ENCODE measurements around the gene MMP3.

Gene MMP3

DNA sequence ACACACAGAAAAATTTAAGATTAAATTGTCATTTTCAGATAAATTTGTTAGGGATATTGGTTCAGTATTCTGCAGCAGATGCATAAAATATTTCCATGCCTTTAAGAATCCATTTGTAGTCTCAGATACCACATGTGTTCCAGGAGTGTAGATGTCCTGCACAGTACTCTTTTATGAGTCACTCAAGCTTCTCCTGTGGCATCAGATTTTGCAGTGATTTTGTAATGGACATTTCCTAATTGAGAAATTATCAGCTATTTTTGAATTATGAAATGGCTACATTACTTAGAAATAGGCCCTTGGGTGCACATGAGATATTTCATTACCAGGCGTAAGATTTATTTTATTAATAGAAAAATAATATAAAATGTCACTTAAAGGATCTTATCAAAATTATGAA lies 18.9 kb downstream of the MMP3 start:
- TF ChIP-seq, protein P1, sequence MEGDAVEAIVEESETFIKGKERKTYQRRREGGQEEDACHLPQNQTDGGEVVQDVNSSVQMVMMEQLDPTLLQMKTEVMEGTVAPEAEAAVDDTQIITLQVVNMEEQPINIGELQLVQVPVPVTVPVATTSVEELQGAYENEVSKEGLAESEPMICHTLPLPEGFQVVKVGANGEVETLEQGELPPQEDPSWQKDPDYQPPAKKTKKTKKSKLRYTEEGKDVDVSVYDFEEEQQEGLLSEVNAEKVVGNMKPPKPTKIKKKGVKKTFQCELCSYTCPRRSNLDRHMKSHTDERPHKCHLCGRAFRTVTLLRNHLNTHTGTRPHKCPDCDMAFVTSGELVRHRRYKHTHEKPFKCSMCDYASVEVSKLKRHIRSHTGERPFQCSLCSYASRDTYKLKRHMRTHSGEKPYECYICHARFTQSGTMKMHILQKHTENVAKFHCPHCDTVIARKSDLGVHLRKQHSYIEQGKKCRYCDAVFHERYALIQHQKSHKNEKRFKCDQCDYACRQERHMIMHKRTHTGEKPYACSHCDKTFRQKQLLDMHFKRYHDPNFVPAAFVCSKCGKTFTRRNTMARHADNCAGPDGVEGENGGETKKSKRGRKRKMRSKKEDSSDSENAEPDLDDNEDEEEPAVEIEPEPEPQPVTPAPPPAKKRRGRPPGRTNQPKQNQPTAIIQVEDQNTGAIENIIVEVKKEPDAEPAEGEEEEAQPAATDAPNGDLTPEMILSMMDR (conservative IDR thresholded peaks at IDR 0.05) = no peak
- TF ChIP-seq ZFX (IDR thresholded peaks at IDR 0.05) = no peak
- no peak overlapping the region for H3K27ac ChIP-seq

DNA sequence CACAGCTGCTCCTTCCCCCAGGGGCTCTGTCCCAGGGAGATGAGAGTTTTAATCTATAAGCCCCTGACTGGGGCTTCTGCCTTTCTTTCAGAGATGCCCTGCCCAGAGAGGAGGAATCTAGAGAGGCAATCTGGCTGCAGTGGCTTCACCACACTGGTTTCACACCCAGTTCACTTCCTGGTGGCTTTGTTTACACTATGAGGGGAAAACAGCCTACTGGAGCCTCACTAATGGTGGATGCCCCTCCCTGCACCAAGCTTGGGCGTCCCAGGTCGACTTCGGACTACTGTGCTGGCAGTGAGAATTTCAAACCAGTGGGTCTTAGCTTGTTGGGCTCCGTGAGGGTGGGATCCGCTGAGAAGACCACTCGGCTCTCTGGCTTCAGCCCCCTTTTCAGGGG lies 23.9 kb downstream of the MMP3 start:
- H3K27ac ChIP-seq = no peak overlapping the region
- TF ChIP-seq, protein P1 (conservative IDR thresholded peaks at IDR 0.05) = no peak
- TF ChIP-seq ZFX (IDR thresholded peaks at IDR 0.05) = no peak

DNA sequence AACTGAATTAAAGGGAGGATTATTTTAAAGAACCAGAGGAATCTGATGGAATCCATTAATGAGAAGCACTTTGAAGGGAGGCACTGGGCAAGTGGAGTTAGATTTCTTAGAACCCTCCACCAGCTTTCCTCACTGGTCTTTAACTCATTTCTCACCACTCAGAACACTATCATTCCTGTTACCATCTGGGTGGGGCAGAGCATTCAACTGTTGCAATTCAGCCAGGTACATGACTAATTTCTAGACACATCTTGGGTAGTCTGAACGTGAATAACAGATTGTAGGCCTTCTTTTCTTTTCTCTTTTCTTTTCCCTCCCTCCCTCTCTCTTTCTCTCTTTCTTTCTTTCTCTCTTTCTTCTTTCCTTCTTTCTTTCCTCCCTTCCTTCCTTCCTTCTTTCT lies 29.9 kb downstream of the MMP3 start:
- H3K27ac ChIP-seq = no peak overlapping the region
- TF ChIP-seq ZFX (IDR thresholded peaks at IDR 0.05) = no peak

DNA sequence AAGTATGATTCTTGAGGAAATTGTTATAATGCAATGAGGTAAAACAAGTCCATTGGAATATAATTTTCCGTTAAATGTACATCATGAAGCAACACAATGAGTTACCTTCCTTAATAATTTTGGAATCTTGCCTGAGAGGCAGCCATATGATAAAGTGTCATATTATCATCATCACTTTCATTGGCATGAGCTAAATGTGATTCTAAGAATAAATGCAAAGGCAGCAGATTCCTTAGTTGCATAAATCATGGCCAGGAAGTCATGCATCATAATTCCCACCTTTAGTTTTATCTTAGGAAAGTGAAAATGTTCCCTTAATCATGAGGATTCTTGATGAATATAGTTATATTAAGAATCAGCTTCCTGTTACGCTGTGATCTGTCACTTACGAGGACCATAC lies 31.2 kb downstream of the MMP3 start:
- H3K27ac ChIP-seq = no peak overlapping the region

DNA sequence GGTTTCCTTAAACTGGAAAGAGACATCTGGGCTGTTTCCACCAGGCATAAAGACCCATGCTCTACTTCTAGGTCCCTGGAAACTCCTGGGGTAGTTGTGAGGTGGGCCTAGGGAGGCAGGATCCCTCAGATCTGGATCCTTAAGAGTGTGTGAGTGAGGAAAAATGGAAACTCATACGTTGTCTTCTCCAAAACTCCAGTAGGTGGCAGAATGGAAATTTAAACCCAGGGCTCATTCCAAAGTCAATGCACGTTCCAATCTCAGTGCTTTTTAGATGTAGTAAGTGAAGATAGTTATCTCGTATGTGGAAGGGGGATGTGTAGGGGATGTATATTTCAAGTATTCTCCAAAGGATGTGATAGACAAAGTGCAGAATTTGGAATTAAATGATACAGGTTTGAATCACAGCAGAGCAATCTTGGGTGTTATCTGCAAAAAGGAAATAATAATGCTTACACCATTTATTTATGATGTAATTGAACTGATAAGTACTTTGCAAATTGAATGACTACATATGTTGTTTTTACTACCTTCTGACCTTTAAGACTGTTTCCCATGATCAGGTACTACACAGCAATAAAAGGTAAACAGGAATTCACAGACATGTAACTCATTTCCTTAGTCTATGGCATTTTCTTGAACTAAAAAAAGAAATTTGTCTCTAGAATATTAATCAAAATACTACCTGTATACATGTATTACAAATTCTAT lies 32.3 kb downstream of the MMP3 start:
- no peak overlapping the region for H3K27ac ChIP-seq
- TF ChIP-seq ZFX (IDR thresholded peaks at IDR 0.05) = no peak
- TF ChIP-seq, protein P1 (conservative IDR thresholded peaks at IDR 0.05) = peak; percentile 84

More for the DNA sequence above, 31.2 kb downstream of the MMP3 start:
- TF ChIP-seq ZFX (IDR thresholded peaks at IDR 0.05) = no peak

DNA sequence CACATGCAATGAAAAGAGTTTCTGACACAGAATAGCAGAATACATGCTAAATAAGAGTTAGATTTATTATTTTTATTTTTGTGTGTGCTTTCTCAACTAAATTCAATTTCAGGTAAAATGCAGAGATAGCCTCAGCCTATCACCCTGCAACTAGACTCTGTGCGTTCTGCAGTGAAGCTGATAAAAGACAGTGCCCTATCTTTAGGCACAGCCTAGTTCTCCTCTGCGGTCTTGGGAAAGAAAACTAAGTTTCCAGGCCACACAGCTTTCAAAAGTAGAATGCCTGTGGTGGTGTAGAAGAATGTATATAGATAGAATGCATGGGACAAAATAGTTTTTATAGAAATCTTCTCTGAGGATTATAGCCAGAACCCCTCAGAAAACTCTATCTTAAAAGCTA lies 33.4 kb downstream of the MMP3 start:
- no peak overlapping the region for H3K27ac ChIP-seq
- no peak for TF ChIP-seq ZFX (IDR thresholded peaks at IDR 0.05)
- TF ChIP-seq, protein P1 (conservative IDR thresholded peaks at IDR 0.05) = no peak

DNA sequence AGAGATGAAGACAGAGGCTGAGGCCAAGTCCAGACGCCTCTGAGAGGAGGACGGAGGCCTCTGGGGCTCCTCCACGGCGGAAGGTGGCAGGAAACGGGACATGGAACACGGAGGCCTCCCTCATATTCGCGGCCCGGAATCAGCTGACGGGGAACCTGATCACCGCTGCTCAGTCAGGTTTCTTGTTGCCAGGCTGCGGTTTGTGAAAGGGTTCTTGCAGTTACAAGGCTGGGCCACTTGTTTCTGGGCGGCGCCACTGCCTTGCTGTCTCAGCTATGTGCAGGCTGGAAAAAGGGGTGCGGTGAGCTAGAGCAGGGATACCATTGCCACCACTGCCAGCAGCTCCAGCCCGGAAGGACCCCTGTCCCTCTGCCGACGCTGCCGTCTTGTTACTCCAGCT lies 35.5 kb downstream of the MMP3 start:
- TF ChIP-seq ZFX (IDR thresholded peaks at IDR 0.05) = no peak
- TF ChIP-seq, protein P1 (conservative IDR thresholded peaks at IDR 0.05) = peak; percentile 85
- no peak overlapping the region for H3K27ac ChIP-seq

DNA sequence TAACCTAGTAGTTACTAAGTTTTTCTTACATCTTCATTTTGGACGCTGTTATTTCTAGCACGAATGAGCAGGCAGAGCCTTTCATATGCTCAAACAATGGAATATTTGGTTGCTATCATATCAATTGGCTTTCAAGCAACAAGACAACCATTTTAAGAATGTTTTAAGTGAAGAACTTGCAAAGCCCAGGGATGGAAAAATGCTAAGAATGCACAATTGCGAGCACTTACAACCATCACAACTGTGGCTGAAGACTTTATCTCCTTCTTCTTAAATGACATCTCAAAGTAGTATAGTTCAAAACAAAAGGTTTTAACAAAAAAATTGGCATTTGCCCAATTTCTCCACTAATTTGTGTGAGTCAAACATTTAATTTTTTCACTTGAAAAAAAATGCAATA lies 37.1 kb downstream of the MMP3 start:
- TF ChIP-seq, protein P1 (conservative IDR thresholded peaks at IDR 0.05) = no peak
- TF ChIP-seq ZFX (IDR thresholded peaks at IDR 0.05) = no peak
- H3K27ac ChIP-seq = no peak overlapping the region

All from C4-2B (cell line).